HG02642 (cell line): Measurements from ENCODE around the gene CHTOP.

Source experiments
- ATAC-seq: cut with Tn5 transposase; IDR thresholded peaks from one replicate; pipeline ENCODE4 v1.9.1; 2021; ENCODE audit warnings: mild to moderate bottlenecking; ENCODE audit not compliant: unreplicated experiment, poor library complexity

The CHTOP gene

DNA sequence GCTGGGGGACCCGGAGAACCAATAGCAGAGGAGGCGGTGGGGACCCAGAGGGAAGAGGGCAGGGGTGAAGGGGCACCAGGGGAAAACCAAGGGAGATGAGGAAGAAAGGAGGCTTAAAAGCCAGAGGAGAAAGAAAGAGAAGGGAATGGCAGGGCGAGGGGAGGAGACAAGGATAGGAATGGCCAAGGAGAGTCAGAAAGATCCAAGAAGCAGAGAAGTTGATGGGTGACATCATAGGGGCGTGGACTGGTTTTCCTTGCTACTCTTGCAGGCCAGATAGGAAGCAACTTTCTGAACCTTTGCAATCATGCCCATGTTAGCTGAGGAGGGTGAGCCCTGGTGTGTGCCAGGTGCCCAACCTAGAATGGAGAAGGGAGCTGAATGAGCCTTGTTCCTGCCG, 50.0 kb downstream of the CHTOP start:
- ATAC-seq: no peak

DNA sequence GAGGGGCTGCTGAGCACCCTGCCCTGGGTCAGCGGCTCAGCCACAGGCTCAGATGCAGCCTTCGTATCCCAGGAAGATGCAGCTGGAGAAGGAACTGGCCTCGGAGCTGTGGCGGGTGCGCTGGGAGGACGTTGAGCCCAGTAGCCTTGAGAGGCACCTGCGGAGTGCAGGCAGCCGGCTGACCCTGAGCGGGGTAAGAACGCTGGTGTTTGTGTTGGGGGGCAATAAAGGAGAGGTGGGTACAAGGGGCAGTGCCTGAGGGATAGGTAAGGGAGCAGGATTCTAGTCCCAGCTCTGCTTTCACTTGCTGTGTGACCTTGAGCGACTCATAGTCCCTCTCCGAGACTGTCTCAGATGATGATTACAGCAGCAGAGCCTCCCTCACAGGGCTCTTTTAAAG, 51.0 kb downstream of the CHTOP start:
- no peak for ATAC-seq

DNA sequence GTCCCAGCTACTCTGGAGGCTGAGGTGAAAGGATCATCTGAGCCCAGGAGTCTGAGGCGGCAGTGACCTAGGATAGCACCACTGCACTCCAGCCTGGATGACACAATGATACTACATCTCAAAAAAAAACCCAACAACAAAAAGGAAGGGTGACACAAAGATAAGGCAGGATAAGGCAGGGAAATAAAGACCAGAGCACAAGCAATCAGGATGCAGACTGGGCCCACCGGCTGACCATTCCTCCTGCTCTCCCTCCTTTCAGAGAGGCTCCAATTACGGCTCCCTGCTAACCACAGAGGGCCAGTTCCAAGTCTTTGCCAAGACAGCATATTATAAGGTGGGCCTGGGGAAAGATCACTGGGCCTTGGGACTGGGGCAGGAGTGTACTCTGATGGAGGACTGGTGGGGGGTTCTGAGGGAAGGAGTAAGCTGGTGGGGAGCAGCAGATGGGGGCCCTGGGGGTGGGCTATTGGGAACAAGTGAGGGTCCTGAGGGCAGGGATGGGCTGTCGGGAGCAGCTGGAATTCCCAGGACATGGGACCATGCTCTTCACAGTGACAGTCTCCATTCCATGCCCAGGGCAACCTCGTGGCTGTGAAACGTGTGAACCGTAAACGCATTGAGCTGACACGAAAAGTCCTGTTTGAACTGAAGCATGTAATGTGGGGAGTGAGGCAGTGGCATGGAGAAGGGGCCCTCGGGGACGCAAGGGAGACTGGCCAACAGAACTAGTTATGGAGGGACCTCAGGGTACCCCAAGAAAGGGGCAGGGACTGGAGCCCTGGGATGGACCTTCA, 51.9 kb downstream of the CHTOP start:
- ATAC-seq: no peak

DNA sequence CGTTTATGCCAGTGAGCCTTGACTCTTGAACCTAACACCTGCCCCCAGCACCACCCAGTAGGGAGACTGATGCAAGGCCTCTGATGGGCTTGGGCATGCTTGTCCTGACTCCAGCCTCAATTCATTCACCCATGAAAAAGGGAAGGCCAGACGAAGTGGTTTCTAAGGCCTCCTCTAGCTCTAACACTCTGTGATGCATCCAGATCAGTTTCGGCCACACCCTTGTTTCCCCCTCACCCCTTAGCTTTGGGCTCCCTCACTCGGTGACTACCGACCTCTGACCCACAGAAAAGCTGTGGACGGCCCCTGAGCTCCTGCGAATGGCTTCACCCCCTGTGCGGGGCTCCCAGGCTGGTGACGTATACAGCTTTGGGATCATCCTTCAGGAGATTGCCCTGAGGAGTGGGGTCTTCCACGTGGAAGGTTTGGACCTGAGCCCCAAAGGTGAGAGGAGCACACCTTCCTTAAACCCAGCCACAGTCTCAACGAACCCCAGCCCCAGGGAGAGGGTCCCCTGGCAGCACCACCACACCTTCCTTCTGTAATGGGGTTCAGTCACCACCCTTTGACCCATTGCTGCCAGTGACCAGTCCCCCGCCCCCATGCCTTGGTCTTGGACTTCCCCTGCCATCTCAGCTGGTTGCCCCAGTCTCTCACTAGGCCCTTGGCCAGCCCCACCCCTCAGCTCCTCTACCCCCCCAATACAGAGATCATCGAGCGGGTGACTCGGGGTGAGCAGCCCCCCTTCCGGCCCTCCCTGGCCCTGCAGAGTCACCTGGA, 53.7 kb downstream of the CHTOP start:
- ATAC-seq: no peak

DNA sequence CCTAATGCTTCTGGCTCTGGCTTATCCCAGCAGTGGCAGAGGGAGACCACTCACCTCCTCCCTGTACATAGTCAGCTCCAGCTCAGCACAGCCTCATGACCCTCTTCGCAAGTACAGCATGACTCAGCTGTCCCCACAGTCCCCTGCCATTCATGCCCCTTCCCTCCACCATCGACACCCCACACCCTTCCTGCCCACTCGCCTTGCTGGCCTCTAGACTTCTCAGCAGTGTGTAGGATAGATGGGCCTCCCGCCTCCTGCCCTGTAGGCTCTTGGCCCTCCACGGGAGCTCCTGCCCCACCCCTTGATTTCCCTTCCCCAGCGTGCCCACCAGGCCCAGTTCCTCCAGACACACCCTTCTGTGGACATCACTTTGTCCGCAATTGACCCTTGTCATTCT, 54.4 kb downstream of the CHTOP start:
- ATAC-seq: no peak

DNA sequence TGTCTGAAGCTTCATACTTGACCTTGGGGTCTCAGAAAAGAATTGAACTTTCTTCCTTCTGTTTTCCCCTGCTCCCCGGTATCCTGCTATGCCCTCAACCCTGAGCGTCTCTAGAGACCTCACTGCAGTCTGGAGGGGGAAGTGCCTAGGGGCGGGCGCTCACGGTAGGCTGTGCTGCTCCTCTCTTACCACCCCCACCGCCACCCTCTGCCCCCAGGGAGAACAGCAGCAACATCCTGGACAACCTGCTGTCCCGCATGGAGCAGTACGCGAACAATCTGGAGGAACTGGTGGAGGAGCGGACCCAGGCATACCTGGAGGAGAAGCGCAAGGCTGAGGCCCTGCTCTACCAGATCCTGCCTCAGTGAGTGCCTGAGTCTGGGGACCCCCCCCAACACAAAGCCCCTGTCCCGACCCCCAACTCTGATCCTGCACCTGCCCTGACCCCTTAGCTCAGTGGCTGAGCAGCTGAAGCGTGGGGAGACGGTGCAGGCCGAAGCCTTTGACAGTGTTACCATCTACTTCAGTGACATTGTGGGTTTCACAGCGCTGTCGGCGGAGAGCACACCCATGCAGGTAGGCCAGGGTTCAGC, 55.0 kb downstream of the CHTOP start:
- no peak for ATAC-seq

DNA sequence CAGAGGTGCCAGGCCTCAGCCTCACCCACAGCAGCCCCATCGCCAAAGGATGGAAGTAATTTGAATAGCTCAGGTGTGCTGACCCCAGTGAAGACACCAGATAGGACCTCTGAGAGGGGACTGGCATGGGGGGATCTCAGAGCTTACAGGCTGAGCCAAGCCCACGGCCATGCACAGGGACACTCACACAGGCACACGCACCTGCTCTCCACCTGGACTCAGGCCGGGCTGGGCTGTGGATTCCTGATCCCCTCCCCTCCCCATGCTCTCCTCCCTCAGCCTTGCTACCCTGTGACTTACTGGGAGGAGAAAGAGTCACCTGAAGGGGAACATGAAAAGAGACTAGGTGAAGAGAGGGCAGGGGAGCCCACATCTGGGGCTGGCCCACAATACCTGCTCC, 59.6 kb downstream of the CHTOP start:
- no peak for ATAC-seq
